ENCODE results near the gene KCNN3.

Gene KCNN3

DNA sequence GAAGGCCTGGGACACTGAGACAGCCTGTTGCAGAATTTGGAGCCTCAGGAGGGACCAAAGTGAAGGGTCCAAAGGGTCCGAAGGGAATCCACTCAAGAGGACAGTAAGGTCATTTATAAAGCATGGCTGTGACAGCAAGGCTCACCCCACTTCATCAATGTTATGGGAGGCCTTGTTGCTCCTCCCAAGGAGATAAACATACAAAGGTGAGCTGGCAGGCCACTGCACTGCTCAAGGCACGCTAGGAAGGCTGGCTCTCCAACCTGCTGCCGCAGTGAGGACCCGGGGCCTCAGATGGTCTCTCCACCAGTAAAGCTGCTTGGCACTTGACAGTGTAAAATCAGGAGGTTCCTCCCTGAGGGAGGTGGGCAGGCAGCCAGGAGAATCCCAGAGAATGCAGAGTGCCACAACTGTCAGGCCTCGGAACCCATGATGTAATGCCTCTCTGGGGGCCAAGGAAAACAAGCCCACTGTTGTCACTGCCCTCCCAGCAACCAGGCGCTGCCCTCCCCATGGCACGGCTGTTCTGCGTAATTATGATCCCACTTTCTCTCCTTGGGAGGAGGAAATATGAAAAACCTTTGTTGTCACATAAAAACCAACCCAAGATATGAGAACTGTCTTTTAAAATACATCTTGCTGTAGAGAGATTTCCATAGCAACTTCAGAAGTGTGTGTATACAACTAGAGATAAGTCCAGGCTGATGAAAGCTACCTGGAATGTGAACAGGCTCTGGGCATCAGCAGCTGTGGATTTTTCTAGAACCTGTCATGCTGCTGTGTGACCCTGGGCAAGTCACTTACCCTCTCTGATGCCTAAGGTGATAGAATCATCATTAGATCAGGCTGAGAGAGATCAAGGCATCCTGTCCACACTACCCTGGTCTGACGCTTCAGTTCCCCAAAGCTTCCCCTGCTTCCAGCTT is 102.5 kb downstream of the KCNN3 start:
- DNase-seq: no peak

DNA sequence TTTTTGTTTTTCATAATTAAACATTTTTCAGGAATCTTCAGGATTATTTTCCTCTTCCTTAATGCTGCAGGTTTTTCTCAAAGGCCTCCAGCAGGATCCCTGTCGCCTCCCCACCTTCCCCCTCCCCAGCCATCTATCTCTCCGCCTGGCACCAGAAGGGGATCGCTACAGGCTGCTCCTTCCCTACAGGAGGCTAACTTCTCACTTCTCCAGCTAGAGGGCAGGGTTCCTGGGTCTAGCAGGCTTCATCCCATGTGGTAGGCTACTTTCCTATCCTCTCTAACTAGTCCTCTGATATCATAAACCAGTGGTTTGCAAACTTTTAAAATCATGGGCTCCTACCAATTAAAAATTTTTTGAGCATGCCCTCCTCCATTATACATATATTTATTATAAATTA is 104.1 kb downstream of the KCNN3 start:
- no peak for DNase-seq

DNA sequence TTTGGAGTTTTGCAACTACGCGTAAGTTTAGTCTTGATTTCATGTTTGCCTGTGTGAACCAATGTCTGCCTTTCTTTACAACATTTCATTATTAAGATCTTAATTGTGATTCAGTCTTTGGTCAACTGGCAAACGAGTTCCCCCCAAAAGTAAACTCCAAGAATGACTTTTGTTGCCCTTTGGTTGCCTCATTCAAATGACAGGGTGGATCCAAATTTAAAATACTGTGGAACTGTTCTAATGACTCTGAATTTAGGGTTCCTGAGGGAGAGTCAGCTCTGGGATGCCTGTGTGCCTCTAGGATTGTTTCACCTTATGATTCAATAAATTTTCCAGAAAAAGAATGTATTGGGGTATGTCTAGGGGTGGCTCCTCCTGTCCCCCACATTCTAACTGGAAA is 105.3 kb downstream of the KCNN3 start:
- no peak for DNase-seq

DNA sequence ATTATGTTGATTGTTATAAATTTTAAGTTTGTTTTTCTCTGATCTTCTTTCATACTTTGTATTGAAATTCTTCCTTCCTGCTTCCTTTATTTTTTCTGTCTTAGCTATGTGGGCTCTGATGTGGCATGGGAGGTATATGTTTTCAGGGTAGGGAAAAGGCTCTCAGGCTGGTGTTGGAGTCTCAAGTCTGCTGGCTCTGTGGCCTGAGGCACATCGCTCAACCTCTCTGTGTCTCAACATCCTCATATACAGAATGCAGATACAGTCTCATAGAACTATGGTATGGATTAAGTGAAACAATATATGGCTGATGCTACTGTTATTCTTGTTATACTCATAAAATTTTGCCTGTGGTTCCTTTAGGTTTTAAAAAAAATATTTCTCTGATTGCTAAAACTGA is 105.9 kb downstream of the KCNN3 start:
- no peak for DNase-seq

DNA sequence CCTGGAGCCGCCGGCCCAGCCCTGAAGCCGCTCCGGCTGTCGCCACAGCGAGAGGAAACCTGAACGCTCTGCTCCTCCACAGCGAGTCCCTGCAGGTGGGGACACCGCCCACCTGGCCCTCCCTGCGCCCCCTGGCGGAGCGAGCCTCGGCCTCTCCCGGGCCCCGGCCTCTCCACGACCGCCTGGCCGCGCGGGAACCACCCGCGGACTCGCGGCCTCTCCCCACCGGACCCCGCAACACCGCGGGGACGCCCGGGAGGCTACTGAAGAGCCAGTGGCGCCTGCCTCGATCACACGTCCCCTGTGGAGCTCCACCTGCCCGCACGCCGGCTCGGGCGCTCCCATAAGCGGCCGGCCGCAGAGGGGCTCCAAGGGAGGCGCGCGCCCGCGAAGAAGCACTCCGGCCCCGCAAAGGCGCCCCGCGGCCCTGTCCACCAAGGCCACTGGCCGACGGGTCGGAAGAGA is 109.6 kb downstream of the KCNN3 start:
- peak; percentile 74 for DNase-seq

DNA sequence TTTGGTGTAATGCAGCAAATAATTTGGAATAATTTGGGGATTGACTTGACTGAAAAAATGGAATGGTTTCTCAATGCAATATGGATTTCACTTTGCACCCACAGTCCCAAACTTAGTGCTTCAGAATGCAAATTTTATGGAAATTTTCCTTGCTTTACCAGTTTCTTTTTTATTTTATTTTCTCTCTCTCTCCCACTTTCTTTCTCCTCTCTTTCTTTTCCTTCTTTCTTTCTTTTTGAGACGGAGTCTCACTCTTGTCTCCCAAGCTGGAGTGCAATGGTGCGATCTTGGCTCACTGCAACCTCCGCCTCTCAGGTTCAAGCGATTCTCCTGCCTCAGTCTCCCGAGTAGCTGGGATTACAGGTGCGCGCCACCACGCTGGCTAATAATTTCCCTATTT is 110.3 kb downstream of the KCNN3 start:
- DNase-seq: no peak

DNA sequence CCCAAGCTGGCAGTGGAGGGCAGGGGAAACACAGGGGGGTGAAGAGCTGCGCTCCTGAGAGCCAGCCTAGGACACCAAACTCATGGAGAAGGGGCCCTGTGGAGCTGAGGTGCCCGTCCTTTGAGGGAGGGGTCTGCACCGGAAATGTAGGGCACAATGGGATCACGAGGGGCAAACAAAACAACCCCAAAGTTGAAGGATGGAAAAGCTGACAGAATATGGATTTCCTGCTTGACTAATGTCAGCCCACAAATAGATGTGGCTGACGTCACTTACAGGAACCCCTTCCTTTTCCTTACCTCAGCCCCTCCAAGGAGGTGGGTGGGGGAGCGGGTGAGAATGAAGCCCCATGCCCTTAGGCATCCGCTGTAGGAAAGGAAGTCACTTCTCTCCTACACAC is 110.9 kb downstream of the KCNN3 start:
- peak; percentile 17 for DNase-seq

DNA sequence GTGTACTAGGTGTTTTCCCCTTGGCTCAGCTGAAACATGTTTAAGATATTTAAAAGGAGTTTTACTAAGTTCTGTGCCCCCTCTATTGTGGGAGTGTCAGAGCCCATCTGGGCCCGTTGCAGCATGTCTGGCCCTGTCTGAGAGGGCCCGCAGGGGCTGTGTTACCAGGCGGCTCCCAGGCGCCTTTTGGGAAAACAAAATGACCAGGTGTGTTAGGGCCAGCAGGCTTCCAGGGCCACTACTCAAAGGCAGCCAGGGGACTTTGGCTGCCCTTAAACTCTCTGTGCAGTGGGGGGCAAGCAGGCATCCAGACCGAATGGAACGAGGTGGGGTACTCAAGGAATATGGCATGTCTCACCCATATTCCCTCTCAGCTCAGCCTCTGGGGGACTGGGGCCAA is 111.7 kb downstream of the KCNN3 start:
- no peak for DNase-seq

DNA sequence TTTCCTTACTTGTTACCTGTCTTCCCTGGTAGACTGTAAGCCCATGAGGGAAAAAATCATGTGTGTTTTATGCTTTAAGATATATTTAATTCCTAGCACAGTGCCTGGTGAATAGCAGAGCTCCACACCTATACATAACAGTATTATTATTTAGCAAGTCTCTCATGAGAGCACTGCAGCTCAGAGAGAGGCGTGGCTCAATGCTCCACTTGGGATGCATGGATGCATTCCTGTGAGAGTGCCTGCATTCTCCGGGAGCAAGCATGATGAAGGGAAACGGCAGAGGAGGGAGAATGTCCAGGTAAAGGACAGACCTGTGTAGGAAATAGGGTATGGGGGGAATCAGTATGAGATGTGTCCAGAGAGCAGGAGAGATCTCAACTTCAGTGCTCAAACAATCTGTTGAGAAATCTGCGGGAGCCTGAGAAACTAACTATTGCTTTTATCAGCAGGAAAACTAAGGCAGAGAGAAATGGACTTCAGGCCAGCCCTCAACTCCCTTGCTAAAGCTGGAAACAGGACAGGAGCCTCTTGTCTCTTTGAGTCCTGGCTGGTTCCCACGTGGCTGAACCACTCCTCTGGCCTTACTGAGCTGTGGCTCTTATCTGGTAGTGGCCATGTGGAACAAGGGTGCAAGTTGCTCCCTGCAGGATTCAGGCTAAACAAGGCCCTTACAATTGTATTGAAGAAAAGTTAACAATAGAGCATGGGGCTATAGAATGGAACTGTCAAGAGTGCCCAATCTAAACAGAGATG is 113.1 kb downstream of the KCNN3 start:
- no peak for DNase-seq

DNA sequence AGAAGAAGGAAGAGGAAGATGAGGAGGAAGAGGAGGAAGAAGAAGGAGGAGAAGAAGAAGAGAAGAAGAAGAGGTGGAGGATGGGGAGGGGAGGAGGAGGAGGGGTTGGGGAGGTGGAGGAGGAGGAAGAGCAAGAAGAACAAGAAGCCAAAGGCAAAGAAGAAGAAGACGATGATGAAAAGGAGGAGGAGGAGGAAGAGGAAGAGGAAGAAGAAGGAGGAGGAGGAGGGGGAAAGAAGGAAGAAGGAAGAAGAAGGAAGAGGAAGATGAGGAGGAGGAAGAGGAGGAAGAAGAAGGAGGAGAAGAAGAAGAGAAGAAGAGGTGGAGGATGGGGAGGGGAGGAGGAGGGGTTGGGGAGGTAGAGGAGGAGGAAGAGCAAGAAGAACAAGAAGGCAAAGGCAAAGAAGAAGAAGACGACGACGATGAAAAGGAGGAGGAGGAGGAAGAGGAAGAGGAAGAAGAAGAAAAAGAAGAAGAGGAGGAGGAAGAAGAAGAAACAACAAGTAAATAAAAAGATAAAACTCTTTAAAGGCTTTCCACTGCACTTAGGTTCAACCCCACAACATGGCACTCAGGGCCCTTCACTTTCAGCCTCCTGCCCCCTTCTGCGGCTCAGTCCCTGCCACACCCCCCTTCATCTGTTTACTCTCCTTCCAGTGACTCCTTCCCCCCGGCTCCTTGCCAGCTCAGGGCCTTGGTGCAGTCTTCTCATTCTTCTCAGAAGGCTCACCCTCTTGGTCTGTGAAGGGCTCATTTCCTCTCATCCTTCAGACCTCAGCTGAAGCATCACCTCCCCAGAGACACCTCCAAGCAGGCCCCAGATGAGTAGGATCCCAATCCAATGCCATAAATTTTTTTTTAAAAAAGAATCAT is 114.0 kb downstream of the KCNN3 start:
- no peak for DNase-seq

DNA sequence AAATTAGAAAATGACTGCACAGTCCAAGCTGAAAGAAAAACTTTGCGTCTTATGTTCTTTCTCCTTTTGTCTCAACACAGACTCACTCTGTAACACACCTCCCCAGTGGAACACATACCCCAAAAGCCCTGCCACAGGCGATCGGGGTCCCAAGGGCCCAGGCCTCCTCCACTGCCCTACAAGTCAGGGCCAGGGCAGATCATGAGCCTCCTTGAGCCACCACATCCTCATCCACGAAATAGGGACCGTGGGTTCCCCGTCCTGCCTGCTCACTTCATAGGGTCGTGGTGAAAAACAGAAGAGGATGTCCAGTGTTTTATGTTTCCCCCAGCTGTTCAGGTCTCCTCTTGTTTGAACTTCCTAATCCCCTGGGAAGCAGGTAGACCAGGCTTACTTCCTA is 116.7 kb downstream of the KCNN3 start:
- DNase-seq: no peak

DNA sequence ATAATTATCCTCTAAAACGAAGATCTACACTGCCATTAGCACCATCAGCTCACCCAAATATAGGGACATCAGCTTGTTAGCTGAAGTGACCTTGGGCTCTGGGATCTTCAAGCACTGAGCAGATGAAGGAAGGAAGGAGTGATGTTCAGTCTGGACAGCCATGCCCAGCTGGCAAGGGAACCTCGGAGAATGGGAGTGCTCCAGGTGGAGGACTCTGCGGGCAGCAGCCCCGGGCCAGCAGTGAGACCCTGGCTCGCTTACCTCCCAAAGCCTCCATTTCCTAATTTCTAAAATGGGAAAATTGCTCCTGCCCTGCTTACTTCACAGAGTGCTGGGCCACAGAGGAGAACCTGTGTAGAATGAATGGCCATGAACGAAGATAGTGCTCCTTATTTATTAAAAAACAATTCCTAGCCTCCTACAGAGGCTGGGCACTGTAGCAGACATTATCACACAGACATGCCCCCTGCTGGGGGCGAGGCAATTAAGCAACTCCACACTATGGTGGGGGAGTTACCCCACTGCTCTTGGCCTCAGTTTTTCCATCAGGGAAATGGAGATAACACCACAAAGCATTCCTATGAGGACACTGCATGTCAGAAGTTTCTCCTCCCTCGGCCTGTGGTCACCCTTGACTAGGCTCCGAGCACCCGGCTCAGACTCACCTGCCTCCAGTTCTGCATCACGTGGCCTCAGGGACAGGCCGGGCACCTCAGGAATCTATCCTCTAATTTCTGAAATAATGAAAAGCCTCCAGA is 117.6 kb downstream of the KCNN3 start:
- no peak for DNase-seq

DNA sequence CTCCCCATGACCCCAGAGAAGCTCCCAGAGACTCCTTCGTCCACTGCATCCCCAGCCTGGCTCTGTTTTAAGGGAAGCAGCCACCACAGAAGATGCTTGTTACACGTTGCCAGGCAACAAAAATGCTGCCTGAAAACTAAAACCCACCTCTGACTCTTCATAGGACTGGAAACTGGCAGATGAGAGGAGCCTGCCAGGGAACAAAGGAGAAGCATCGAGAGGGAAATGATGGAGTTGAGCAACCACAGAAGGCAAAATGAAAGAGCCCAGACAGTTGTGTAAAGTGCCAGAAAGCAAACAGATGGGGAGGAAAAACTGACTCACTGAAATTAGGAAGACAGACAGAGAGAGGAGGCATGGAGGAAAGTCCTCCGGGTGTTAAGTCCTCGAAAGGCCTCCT is 118.4 kb downstream of the KCNN3 start:
- DNase-seq: no peak

DNA sequence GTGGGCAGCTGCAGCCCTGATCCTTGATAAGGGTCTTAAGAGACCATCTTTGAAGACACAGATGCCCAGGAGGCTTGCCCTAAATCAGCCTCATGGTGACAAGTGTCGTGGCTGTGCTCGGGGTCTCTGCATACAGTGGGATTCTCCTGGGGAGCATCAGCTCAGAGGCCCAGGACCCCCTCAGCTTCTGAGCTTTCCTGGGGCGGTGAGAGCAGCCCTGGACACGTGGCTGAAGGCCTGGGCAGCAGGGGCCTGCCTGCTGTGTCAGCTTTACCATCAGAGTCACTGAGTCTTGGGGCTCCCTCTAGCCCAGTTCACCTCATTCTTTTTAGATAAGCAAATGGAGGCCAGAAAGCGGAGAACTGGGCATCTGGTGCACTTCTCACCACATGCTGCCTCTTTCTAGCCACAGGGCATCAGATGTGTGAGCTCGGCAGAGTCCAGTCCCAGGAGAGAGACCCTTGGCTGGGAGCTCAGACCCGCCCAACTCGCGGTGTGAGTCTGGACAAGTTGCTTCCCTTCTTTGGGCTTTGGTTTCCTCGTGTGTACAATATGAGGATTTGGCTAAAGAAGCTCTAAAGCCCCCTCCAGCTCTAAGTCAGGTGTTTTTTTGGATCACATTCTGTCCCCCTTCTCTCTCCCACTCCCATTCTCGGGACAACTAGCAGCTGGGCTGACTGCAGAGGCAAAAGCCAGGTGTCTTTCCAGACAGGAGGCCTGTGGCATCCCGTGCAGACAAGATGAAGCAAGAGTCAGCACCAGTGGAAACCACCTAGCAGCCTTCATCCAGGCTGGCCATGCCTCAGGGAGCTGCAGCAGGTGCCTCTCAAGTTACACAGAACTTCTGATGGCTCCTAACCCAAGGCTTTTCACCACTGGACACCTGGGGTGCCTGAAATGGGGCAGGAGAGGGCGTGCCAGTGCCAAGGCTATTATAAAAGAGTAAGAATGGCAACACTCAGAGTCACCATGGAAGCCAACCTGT is 119.1 kb downstream of the KCNN3 start:
- no peak for DNase-seq

DNA sequence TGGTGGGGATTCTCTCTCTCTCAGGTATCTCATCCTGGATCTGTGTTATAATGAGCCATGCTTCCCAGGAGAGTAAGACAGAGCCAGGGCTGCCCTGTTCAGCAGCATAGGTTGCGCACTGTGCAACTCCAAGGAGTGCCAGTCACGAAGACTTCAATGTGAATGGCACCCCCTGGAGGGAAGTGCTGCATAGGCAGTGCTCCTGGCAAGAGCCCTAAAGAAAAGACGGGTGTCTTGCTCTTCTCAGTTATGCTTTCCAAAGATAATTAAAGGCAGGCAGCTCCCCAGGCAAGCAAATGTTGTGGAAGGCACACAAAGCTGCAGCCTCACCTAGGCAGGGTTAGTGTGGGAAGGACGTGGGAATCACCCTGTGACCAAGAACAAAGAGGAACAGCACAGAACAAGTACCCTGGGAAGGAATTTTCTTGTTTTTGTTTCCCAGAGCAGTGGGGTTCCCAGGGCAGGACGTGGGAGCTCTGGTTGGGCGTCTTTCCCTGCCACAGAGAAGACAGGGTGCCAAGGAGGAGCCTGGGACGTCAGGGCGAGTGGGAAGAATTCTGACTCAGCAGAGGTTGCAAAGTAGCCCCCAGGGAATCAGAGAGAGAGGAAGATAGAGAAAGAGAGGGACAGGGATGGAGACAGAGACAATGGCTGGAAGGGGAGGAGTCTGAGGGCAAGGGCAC is 120.9 kb downstream of the KCNN3 start:
- DNase-seq: no peak

DNA sequence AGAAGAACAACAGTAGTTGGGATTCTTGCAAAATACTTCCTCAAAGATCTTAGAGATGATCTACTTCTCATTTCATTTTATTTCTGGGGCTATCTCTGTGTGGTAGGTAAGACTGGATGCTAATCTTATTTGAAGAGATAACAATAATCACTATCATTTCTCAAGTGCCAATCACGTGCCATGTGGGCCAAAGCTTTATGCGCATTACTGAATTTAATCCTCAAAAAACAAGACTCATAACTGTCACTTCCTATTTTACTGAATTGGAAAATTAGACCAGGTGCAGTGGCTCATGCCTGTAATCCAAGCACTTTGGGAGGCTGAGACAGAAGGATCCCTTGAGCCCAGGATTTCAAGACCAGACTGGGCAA is 121.7 kb downstream of the KCNN3 start:
- no peak for DNase-seq

DNA sequence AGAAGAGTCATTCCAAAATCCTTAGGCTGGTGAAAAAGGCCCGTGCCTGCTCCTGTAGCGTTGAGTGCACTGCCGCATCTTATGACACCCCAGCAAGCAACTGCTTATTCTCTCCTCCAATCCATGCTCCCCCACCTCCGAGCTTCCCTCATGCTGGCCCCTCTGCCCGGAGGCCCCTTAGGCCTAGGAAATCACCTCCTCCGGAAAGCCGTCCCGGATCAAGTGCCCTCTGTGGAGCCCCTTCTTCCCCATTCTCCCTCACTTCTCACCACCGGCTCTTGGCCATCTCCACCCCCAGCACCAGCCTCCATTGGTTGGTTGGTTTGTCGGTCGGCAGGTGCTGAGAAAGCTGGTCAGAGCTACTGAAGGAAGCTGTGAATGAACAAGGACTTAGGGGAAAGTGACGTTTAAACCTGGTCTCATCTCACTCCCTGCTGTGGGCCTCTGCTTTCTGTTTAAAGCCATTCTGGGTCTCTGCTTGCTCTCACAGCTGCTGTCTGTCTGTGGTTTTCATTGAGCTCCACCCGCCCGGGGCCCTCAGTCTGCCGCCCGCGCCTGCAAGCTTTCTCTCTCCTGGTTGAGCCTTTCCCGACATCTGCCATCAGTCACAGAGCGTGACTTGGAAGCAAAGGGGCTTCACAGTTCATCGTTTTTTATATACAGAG is 122.2 kb downstream of the KCNN3 start:
- DNase-seq: peak; percentile 27

DNA sequence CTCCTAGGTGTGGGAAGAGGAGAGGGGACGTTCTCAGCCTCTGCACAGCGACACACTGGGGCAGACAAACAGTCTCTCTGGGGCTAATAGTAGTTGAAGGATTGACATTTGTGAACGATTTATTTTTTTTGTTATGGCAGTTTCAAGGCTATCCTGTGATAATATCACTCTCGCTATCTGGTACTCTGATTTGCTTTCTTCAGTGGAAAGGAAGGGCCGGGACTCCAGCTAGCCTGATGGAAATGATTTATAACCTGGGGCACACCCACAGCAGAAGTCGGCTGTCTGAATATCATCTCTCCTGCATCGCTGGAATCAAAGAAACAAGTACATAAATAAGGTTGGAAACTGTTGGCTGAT is 122.7 kb downstream of the KCNN3 start:
- DNase-seq: no peak

DNA sequence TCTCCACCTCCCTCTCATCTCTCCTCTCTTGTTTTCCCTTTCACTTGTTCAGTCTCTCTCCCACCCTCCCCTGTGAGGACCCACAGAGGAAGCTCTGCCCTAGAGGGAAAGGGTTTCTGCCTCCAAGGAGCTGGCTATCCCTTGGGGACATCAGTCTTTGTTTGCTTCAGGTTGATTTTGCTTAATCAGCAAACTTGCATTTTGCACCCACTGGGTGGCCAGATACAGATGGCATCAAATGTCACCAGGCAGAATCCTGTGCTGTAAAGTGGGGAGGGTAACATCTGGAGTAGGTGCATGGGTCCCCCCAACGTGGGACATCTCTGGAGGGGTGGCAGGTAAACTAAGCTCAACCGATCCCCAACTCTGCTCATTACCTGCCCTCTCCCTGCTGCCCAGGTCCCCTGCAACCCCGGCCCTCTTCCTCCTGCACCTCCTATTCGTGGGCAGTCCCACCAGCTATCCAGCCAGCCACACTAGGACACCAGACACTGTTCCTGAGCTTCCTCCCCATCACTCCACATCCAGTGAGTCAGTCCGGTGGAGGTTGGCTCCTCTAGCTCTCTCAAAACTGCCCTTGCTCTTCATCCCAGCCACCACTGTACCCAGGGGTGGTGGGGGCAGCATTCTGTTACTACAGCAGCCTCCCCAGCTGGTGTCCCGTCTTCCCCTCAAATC is 123.3 kb downstream of the KCNN3 start:
- no peak for DNase-seq

All from CD4-positive, alpha-beta T cell treated with Interferon gamma for 1 hour (primary cell).